Natural killer cell (primary cell): ENCODE data around the gene MGAT4C. TPM values are rescaled to one million over a fixed set of nuclear protein-coding genes. Genes with fewer than 3 reads are reported as not detected.

Experiments used
- ATAC-seq, 3 donors: fragments of 150-1000 bp in 2 of 3; fragments of 200-7000 bp in 1 of 3; cut with Tn5 transposase; 1 replicate in 1 of 3; 2 replicates in 2 of 3; pipeline ENCODE4 v1.10.0; 2021; ENCODE audit warnings: mild to moderate bottlenecking in 2 of 3, moderate library complexity in 2 of 3
- DNase-seq, 2 donors: peaks; one replicate each; pipeline versions ENCODE4 v3.0.0 to v3.0.0-alpha.2; 2013 to 2021; ENCODE audit warnings: mixed read lengths in 1 of 2
- H3K27ac ChIP-seq: one replicate; pipeline ENCODE4 v1.5.1; 2013; ENCODE audit warnings: mild to moderate bottlenecking, low read length
- H3K27me3 ChIP-seq: one replicate; pipeline ENCODE4 v1.6.1; 2013; ENCODE audit warnings: low read length; ENCODE audit not compliant: control insufficient read depth, insufficient read depth
- H3K36me3 ChIP-seq: one replicate; pipeline ENCODE4 v1.6.1; 2013; ENCODE audit warnings: low read length; ENCODE audit not compliant: control insufficient read depth, insufficient read depth
- H3K4me1 ChIP-seq: one replicate; pipeline ENCODE4 v1.6.1; 2013; ENCODE audit warnings: low read length; ENCODE audit not compliant: control insufficient read depth, insufficient read depth
- H3K4me3 ChIP-seq: one replicate; pipeline ENCODE4 v1.5.1; 2013; ENCODE audit warnings: low read length
- H3K9me3 ChIP-seq: one replicate; pipeline ENCODE4 v1.6.1; 2013; ENCODE audit warnings: low read length; ENCODE audit not compliant: control insufficient read depth, insufficient read depth
- H3K27ac Mint-ChIP-seq, 2 donors: one replicate each; pipeline ENCODE4 v1.8.0; 2022; ENCODE audit warnings: mild to moderate bottlenecking in 2 of 2, mixed read lengths in 2 of 2, moderate library complexity in 1 of 2
- H3K27me3 Mint-ChIP-seq, 2 donors: one replicate each; pipeline ENCODE4 v1.8.0; 2022; ENCODE audit warnings: low read depth in 2 of 2, mixed read lengths in 2 of 2
- H3K36me3 Mint-ChIP-seq: one replicate; pipeline ENCODE4 v1.8.0; 2022; ENCODE audit warnings: mixed read lengths
- H3K4me1 Mint-ChIP-seq, 2 donors: one replicate each; pipeline ENCODE4 v1.8.0; 2022; ENCODE audit warnings: mixed read lengths in 2 of 2
- H3K4me3 Mint-ChIP-seq: one replicate; pipeline ENCODE4 v1.8.0; 2022; ENCODE audit warnings: mild to moderate bottlenecking, moderate library complexity, mixed read lengths
- H3K9me3 Mint-ChIP-seq, 2 donors: one replicate each; pipeline ENCODE4 v1.8.0; 2022; ENCODE audit warnings: mixed read lengths in 2 of 2
- WGBS: methylation state at CpG from one replicate; pipeline ENCODE4 v1.1.7; 2013; ENCODE audit warnings: missing lambda C conversion rate; ENCODE audit not compliant: insufficient coverage; 5-methylcytosine and 5-hydroxymethylcytosine counted together
- intact Hi-C: fragments of 100-400 bp; cut with micrococcal nuclease; formaldehyde crosslinking; loops from one replicate; pipeline ENCODE4 v1.14.2; 2022
- total RNA-seq, 4 donors: library from RNA; stranded (reverse); fragments of 120-200 nt in 1 of 4; gene quantifications; one replicate each; pipeline versions ENCODE4 v1.2.3 to v1.2.4, GENCODE V29; 2013 to 2022
- TF ChIP-seq, protein P1 (sequence below): fragments of 200-600 bp; IDR thresholded peaks from one replicate; pipeline ENCODE4 v1.8.0; 2022; ENCODE audit warnings: antibody characterized with exemption

The MGAT4C gene
- total RNA-seq, 3 donors from 2014 or later (not counting 1 experiment from before 2014, with no cell fraction given): not detected

DNA sequence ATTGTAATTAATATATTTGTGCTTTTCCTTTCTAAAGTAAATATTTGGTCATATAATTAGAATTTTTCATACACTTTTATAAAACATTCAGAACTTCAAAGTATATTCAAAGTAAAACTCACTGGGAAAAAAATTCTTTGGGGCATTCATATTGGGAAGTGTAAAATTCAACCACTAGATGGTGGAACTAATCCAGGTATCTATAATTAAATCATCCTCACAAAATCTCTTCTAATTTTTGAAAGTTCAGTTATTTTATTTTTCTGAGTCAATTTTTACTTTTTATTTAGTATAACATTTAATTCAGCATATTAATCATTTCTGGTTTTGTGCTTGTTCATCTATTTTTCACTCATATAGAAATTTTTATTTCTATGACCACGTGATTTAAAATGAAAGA lies 301.1 kb downstream of the MGAT4C start:
- no peak overlapping the region for H3K4me3 ChIP-seq
- Mint-ChIP-seq H3K27me3 (no peaks in the 10 kb centered on the region), H3K36me3 (no peaks in the 10 kb centered on the region)

DNA sequence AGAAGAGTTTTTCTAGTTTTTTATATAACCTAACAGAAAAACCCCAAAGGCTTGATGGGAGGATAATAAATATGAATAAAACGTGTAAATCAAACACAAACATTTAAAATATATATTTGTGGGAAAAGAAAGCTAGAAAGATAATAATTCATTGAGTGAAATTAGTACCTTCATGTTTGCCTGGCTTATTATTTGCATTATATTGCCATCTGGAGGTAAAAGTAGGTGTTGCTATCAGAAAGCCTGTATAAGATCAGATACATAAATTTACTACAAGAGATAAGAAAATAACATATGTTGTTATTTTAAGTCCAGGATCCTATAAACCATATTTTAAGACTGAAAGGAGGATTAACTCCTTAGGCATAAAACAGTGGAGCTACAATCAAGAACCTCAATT lies 304.4 kb downstream of the MGAT4C start:
- TF ChIP-seq, protein P1, sequence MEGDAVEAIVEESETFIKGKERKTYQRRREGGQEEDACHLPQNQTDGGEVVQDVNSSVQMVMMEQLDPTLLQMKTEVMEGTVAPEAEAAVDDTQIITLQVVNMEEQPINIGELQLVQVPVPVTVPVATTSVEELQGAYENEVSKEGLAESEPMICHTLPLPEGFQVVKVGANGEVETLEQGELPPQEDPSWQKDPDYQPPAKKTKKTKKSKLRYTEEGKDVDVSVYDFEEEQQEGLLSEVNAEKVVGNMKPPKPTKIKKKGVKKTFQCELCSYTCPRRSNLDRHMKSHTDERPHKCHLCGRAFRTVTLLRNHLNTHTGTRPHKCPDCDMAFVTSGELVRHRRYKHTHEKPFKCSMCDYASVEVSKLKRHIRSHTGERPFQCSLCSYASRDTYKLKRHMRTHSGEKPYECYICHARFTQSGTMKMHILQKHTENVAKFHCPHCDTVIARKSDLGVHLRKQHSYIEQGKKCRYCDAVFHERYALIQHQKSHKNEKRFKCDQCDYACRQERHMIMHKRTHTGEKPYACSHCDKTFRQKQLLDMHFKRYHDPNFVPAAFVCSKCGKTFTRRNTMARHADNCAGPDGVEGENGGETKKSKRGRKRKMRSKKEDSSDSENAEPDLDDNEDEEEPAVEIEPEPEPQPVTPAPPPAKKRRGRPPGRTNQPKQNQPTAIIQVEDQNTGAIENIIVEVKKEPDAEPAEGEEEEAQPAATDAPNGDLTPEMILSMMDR: no peak
- DNase-seq (no peak), ATAC-seq (no peak)
- H3K27ac Mint-ChIP-seq: no peak overlapping the region
- WGBS: no CpG with 5 or more reads among the region's 1 CpG
- Histone ChIP-seq H3K4me1 (no peaks in the 10 kb centered on the region), H3K4me3 (no peak overlapping the region), H3K36me3 (no peaks in the 10 kb centered on the region), H3K9me3 (no peaks in the 10 kb centered on the region), H3K27ac (no peak overlapping the region), H3K27me3 (no peaks in the 10 kb centered on the region)
- peaks cover 0 to 2% of the 10 kb centered on the region in 2 donors for H3K9me3 Mint-ChIP-seq
- no peak overlapping the region for H3K4me3 Mint-ChIP-seq
- no peaks in the 10 kb centered on the region for H3K4me1 Mint-ChIP-seq
- H3K27me3 Mint-ChIP-seq: no peaks in the 10 kb centered on the region
- intact Hi-C loops: no loop called here
- no peaks in the 10 kb centered on the region for H3K36me3 Mint-ChIP-seq

More for the DNA sequence above, 301.1 kb downstream of the MGAT4C start:
- DNase-seq: no peak
- H3K9me3 Mint-ChIP-seq: peaks cover 0 to 2% of the 10 kb centered on the region in 2 donors
- no peak overlapping the region for H3K4me3 Mint-ChIP-seq
- H3K9me3 ChIP-seq: no peaks in the 10 kb centered on the region
- H3K27ac Mint-ChIP-seq: no peak overlapping the region
- no peaks in the 10 kb centered on the region for H3K4me1 ChIP-seq
- no peak overlapping the region for H3K27ac ChIP-seq
- H3K27me3 ChIP-seq: no peaks in the 10 kb centered on the region
- no CpG with 5 or more reads among the region's 1 CpG for WGBS
- no peaks in the 10 kb centered on the region for H3K4me1 Mint-ChIP-seq
- TF ChIP-seq, protein P1: no peak
- ATAC-seq: no peak
- intact Hi-C loops: no loop called here
- H3K36me3 ChIP-seq: no peaks in the 10 kb centered on the region

DNA sequence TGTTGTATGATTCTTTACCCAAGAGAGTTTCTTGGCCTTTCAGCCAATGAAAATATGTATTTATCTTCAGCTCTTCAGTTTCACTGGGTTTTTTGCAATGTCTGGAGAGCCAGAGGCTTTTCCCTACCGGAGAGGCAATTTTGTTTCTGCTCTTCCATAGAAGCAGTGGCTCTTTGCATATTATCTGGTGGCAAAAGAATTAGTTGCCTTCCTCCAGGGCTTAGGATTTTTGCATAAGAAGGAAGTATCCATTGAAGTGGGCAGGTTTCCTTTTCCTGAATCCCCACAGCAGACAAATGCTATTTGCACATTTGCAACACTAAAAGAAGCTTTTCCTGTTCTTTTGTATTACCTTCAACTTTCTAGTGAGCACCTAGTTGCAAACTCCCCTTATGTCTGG lies 306.9 kb downstream of the MGAT4C start:
- H3K4me3 Mint-ChIP-seq: no peak overlapping the region
- no peaks in the 10 kb centered on the region for H3K36me3 Mint-ChIP-seq
- intact Hi-C loops: no loop called here
- H3K9me3 Mint-ChIP-seq: peaks cover 0 to 2% of the 10 kb centered on the region in 2 donors
- no peak overlapping the region for H3K27ac Mint-ChIP-seq
- WGBS: 40% methylated on average over 1 of the region's 1 CpG
- DNase-seq: no peak
- Histone ChIP-seq H3K4me3 (no peak overlapping the region), H3K9me3 (no peaks in the 10 kb centered on the region), H3K27me3 (no peaks in the 10 kb centered on the region), H3K36me3 (no peaks in the 10 kb centered on the region), H3K4me1 (no peaks in the 10 kb centered on the region), H3K27ac (no peak overlapping the region)
- TF ChIP-seq, protein P1: no peak
- H3K4me1 Mint-ChIP-seq: no peaks in the 10 kb centered on the region
- ATAC-seq: no peak
- H3K27me3 Mint-ChIP-seq: no peaks in the 10 kb centered on the region

DNA sequence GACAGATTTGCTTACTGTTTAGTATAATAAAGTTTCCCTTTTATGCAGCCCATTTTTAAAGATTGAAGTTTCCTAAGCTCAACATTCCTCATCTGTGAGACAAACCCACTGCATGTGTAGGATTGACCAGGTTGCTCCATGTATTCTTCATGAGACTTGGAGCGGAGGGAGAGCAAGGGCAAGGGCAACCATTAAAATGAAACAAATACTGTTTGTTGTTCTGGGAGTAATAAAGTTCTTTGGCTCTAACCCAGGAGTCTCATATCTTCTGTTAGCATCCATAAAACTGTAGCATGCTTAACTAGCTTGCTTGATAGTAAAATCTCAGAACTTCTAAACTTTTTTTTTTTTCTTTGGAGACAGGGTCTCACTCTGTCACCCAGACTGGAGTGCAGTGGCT lies 307.9 kb downstream of the MGAT4C start:
- WGBS: 100% methylated on average over 1 of the region's 1 CpG
- no peaks in the 10 kb centered on the region for H3K27me3 Mint-ChIP-seq
- H3K4me3 ChIP-seq: no peak overlapping the region
- H3K4me3 Mint-ChIP-seq: no peak overlapping the region
- ATAC-seq (no peak), DNase-seq (no peak)
- intact Hi-C loops: no loop called here
- H3K4me1 Mint-ChIP-seq: no peaks in the 10 kb centered on the region
- H3K27ac ChIP-seq: no peak overlapping the region
- H3K9me3 ChIP-seq: no peaks in the 10 kb centered on the region
- no peak overlapping the region for H3K27ac Mint-ChIP-seq
- H3K36me3 ChIP-seq: no peaks in the 10 kb centered on the region
- no peaks in the 10 kb centered on the region for H3K36me3 Mint-ChIP-seq
- no peaks in the 10 kb centered on the region for H3K4me1 ChIP-seq
- H3K9me3 Mint-ChIP-seq: peaks cover 0 to 2% of the 10 kb centered on the region in 2 donors
- H3K27me3 ChIP-seq: no peaks in the 10 kb centered on the region
- TF ChIP-seq, protein P1: no peak
